GM10266 (cell line): Measurements from ENCODE around the gene ASXL2.

Experiments
- DNase-seq: peaks from one replicate; pipeline ENCODE4 v3.0.0; 2012; ENCODE audit errors: extremely low spot score
- TF ChIP-seq, protein P1 (sequence below): IDR thresholded peaks from 2 replicates; pipeline ENCODE4 v1.5.1; 2012; ENCODE audit warnings: mild to moderate bottlenecking, low read depth; ENCODE audit not compliant: control insufficient read depth, insufficient read depth; ENCODE audit errors: missing control alignments

Gene ASXL2

DNA sequence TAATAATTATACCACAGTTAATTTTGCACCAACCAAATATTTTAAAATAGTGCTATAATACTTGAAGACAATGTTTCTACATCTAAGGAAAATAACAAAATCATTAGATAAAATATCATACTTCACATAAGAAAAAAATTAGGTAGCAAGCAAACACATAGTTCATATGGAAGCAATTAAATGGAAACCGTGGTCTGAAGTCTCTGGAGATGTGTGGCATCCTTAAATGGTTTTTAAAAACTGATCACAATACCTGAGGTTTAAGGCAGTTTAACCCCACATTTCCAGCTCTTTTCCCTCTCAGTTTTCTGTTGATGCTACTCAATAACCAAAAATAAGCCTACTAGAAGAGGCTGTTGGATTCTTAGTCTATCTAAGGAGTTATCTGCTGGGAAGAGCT is 71.3 kb downstream of the ASXL2 start:
- DNase-seq = no peak
- TF ChIP-seq, protein P1, sequence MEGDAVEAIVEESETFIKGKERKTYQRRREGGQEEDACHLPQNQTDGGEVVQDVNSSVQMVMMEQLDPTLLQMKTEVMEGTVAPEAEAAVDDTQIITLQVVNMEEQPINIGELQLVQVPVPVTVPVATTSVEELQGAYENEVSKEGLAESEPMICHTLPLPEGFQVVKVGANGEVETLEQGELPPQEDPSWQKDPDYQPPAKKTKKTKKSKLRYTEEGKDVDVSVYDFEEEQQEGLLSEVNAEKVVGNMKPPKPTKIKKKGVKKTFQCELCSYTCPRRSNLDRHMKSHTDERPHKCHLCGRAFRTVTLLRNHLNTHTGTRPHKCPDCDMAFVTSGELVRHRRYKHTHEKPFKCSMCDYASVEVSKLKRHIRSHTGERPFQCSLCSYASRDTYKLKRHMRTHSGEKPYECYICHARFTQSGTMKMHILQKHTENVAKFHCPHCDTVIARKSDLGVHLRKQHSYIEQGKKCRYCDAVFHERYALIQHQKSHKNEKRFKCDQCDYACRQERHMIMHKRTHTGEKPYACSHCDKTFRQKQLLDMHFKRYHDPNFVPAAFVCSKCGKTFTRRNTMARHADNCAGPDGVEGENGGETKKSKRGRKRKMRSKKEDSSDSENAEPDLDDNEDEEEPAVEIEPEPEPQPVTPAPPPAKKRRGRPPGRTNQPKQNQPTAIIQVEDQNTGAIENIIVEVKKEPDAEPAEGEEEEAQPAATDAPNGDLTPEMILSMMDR = no peak

- TF ChIP-seq, protein P1 = no peak
- no peak for DNase-seq
These were observed 72.3 kb downstream of the ASXL2 start for GRCh38 chr2:25805987-25806386.

DNA sequence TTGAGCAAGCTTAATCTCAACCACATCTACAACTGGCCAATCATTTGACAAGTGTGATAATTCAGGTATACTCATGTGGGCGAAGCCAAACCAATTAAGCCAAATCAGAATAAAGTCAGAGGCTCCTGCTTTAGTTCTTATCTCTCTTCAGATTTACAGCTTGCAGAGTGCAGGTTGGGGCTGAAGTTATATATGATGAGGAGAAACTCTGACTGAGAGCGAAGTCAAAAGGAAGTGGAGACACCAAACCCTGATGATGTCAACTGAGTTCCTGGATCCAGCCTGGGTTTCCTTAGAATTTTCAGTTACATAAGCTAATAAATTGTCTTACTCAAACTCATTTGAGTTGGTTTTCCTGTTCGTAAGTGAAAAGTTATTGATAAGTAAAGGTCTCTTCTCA is 73.9 kb downstream of the ASXL2 start:
- DNase-seq = no peak

DNA sequence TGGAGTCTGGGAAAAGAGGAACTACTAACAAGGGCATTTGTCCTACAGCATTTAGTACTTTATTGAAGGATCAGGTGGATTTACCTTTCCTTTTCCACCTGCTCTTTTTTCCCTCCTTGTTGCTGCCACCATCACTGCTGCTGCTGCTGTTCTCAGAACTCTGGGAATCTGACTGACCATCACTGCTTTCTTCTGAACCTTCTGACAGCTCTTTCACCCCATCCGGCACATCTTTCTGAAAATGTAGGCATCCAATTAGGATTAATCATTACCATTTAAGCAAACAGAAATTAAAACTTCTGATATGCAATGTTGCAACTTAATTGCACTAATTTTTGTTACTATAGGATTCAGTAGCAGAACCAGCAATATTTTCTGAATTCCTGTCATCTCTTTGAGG is 79.0 kb downstream of the ASXL2 start:
- no peak for DNase-seq
- TF ChIP-seq, protein P1 = no peak

More for the DNA sequence above, 73.9 kb downstream of the ASXL2 start:
- TF ChIP-seq, protein P1 = no peak

DNA sequence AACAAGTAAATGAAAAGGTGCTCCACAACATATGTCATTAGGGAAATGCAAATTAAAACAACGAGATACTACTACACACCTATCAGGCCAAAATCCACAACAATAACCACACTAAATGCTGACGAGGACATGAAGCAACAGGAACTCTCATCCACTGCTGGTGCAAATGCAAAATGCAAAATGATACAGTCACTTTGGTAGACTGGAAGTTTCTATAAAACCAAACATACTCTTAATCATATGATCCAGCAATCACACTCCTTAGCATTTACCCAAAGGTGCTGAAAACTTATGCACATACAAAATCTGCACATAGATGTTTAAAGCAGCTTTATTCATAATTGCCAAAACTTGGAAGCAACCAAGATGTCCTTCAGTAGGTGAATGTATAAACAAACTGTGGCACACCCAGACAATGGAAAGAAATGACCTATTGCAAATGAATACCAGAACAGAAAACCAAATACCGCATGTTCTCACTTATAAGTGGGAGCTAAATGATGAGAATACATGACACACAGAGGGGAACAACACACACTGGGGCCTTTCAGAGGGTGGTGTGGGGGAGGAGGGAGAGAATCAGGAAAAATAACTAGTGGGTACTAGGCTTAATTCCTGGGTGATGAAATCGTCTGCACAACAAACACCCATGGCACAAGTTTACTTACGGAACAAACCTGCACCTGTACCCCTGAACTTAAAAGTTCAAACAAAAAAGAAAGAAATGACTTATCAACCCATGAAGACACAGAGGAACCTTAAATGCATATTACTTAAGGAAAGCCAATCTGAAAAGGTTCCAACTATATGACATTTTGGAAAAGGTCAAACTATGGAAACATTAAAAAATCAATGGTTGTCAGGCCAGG is 80.4 kb downstream of the ASXL2 start:
- DNase-seq = no peak
- TF ChIP-seq, protein P1 = no peak

- DNase-seq = peak; percentile 35
These were observed 83.6 kb downstream of the ASXL2 start for GRCh38 chr2:25794544-25795276.

More at GRCh38 chr2:25794544-25795276, 83.6 kb downstream of the ASXL2 start:
- TF ChIP-seq, protein P1 = no peak
